ENCODE measurements around the gene VEZT. TPM values are rescaled to one million over a fixed set of nuclear protein-coding genes. Genes with fewer than 3 reads are reported as not detected.
A peak's percentile ranks its signal among the peaks of the same experiment; 100 is the strongest.

The VEZT gene
- total RNA-seq, 2 donors from 2014 or later = 146 to 201 TPM

- H3K9me3 ChIP-seq (ENCODE audit: control insufficient read depth, low read length) = no peaks in the 10 kb centered on the region
- H3K36me3 Mint-ChIP-seq (ENCODE audit: low read depth) = peaks cover 55% of the 10 kb centered on the region
- no peaks in the 10 kb centered on the region for H3K27me3 ChIP-seq (ENCODE audit: control insufficient read depth, insufficient read depth, low read length, poor library complexity, severe bottlenecking)
- no peaks in the 10 kb centered on the region for H3K9me3 Mint-ChIP-seq
- no peak overlapping the region for H3K27ac Mint-ChIP-seq
- no peak for DNase-seq
- no peaks in the 10 kb centered on the region for H3K27me3 Mint-ChIP-seq (ENCODE audit: insufficient read depth)
- peaks cover 43% of the 10 kb centered on the region for H3K36me3 ChIP-seq (ENCODE audit: control insufficient read depth, insufficient read depth, low read length)
- H3K4me1 Mint-ChIP-seq = peaks cover 20% of the 10 kb centered on the region
- H3K27ac ChIP-seq (ENCODE audit: low read depth, low read length) = no peak overlapping the region
- H3K4me3 Mint-ChIP-seq = no peak overlapping the region
- H3K9ac ChIP-seq (ENCODE audit: extremely low read depth, low read length, poor library complexity, severe bottlenecking) = no peak overlapping the region
- H3K4me1 ChIP-seq (ENCODE audit: control insufficient read depth, insufficient read depth, low read length) = peaks cover 5% of the 10 kb centered on the region
- no peak overlapping the region for H3K4me3 ChIP-seq (ENCODE audit: low read length)
- 65 to 100% methylated on average over 3 to 5 of the region's 5 CpGs for WGBS, 2 experiments (ENCODE audit: insufficient coverage in 1 of 2, insufficient read length in 1 of 2)
- TF ChIP-seq CTCF (conservative IDR thresholded peaks at IDR 0.05) = no peak
Measured at GRCh38 chr12:95179011-95179410, 38.6 kb upstream of the VEZT start.

- WGBS, 2 experiments (ENCODE audit: insufficient coverage in 1 of 2, insufficient read length in 1 of 2) = 80 to 94% methylated on average over 2 of the region's 2 CpGs
Measured at GRCh38 chr12:95181103-95181502, 36.5 kb upstream of the VEZT start.

GRCh38 chr12:95182868-95183415 lies 34.7 kb upstream of the VEZT start:
- Mint-ChIP-seq H3K27me3 (ENCODE audit: insufficient read depth) (no peaks in the 10 kb centered on the region), H3K27ac (peak overlapping the region; percentile 56), H3K9me3 (no peaks in the 10 kb centered on the region), H3K36me3 (ENCODE audit: low read depth) (peaks cover 63% of the 10 kb centered on the region), H3K4me3 (no peak overlapping the region), H3K4me1 (peaks cover 19% of the 10 kb centered on the region)
- H3K36me3 ChIP-seq (ENCODE audit: control insufficient read depth, insufficient read depth, low read length) = peaks cover 50% of the 10 kb centered on the region
- no peaks in the 10 kb centered on the region for H3K27me3 ChIP-seq (ENCODE audit: control insufficient read depth, insufficient read depth, low read length, poor library complexity, severe bottlenecking)
- H3K9ac ChIP-seq (ENCODE audit: extremely low read depth, low read length, poor library complexity, severe bottlenecking) = no peak overlapping the region
- TF ChIP-seq CTCF (conservative IDR thresholded peaks at IDR 0.05) = no peak
- DNase-seq = peak; percentile 52
- no peaks in the 10 kb centered on the region for H3K9me3 ChIP-seq (ENCODE audit: control insufficient read depth, low read length)
- no peak overlapping the region for H3K27ac ChIP-seq (ENCODE audit: low read depth, low read length)
- WGBS, 2 experiments (ENCODE audit: insufficient coverage in 1 of 2, insufficient read length in 1 of 2) = 77 to 90% methylated on average over 3 to 5 of the region's 5 CpGs
- H3K4me1 ChIP-seq (ENCODE audit: control insufficient read depth, insufficient read depth, low read length) = peaks cover 3% of the 10 kb centered on the region
- H3K4me3 ChIP-seq (ENCODE audit: low read length) = no peak overlapping the region

More at GRCh38 chr12:95181103-95181502, 36.5 kb upstream of the VEZT start:
- no peak for DNase-seq
- H3K4me1 ChIP-seq (ENCODE audit: control insufficient read depth, insufficient read depth, low read length) = no peaks in the 10 kb centered on the region
- H3K27me3 Mint-ChIP-seq (ENCODE audit: insufficient read depth) = no peaks in the 10 kb centered on the region
- H3K9me3 Mint-ChIP-seq = no peaks in the 10 kb centered on the region
- H3K4me3 Mint-ChIP-seq = no peak overlapping the region
- no peak overlapping the region for H3K27ac Mint-ChIP-seq
- no peak overlapping the region for H3K27ac ChIP-seq (ENCODE audit: low read depth, low read length)
- no peak for TF ChIP-seq CTCF (conservative IDR thresholded peaks at IDR 0.05)
- H3K4me3 ChIP-seq (ENCODE audit: low read length) = no peak overlapping the region
- no peaks in the 10 kb centered on the region for H3K27me3 ChIP-seq (ENCODE audit: control insufficient read depth, insufficient read depth, low read length, poor library complexity, severe bottlenecking)
- H3K9ac ChIP-seq (ENCODE audit: extremely low read depth, low read length, poor library complexity, severe bottlenecking) = no peak overlapping the region
- no peaks in the 10 kb centered on the region for H3K9me3 ChIP-seq (ENCODE audit: control insufficient read depth, low read length)
- H3K36me3 Mint-ChIP-seq (ENCODE audit: low read depth) = peaks cover 61% of the 10 kb centered on the region
- peaks cover 15% of the 10 kb centered on the region for H3K4me1 Mint-ChIP-seq
- peaks cover 48% of the 10 kb centered on the region for H3K36me3 ChIP-seq (ENCODE audit: control insufficient read depth, insufficient read depth, low read length)

All from endodermal cell (in vitro differentiated cells).